Measurements from ENCODE around the gene PSKH1.
"Not testable (repeated sequence)": the region's sequence is repeated elsewhere in the genome, so short reads cannot be mapped to it uniquely, and the experiment has no call there.

The PSKH1 gene

DNA sequence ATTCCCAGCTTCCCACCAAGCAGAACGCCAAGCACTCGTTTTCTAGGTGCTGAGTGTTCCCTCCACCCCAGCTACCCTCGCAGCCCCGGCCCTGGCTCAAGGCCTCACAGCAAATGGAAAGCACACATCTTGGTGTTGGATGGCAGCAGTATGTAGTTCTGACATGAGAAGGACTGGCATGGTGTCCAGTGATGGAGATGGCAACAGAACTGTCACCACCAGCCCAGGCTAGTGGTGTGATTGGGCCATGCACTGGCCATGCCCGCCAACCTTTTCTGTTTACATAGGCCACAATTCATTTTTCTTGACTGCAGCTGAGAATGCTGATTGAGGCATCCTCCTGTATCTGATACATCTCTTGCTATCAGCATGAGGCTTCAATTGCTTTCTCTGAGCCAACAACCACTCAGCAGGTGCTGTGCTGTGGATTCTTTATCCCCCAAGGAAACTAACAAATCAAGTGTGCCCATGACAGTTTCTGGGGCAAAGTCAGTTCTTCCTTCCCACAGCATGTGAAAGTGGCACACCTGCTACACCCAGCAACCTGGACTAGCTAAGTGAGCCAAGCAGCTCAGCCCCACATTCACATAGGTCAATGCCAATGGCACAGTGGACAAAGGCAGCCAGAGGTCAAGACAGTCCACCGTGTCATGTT lies 71.5 kb downstream of the PSKH1 start:
- no peak for DNase-seq

DNA sequence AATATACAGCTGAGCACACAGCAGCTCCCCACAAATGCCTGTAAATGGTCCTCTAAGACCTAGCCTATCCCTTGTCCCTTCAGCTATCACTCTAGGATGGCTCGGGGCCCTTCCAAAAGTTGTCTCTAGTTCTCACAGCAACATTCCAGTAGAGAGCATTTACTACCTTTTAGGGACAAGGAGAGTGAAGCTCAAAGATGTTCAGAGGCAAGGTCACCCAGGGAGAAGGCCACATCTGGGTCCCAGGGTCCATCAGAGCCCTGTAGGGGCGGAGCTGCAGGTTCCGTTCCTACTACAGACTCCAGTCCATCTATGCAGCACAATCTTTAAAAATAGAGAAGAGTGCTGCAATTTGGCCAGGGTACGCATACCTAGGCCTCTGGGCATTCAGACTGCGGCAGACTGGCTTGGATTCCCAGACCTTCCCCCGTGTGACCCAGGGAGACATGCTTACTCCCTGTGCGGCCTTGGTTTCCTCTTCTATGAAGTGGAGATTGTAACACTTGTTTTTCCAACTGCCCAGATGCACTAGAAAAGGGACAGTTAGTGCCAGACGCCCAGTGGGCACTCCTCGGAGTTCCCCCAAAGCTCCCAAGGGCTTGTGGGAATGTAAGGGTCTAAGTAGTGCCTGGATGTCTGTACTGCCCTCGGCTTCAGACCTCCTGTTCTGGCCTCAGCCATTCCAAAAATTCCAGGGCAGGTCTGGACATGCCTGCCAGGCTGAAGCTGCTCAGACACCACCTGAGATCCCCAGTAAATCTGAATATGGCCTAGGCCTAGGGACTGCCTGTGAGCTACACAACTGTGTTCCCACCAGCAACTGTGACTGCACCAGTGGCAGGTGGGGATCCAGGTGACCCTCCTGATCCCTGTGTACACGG lies 72.9 kb downstream of the PSKH1 start:
- no peak for DNase-seq

DNA sequence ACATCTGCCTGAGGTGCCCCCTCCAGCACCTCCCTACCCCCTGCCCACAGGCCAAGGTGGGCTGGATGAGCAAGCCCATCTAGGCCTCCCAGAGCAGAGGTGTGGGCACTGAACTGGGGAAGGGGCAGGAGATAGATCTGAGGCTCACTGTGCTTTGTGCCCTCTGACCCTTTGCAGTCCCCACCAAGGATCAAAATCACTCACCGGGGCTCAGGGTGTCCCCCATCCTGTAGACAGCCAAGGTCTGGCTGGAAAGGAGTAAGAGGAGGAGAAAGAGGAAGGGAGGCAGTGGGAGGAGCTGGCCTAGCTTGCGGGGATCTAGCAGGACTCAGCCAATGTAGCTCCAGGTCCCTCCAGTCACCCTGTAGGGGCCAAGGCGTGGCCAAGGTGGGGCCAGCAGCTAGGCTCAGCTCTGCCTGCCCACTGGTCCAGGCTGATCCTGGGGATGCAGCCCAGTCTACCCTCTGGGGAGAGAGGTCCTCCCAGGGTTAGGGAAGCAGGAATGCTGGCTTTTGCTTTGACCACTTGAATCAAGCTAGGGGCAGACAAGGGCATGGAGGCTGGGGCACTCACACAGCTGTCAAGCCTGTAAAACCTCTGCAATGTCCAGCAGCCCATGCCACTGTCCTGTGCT lies 73.6 kb downstream of the PSKH1 start:
- no peak for DNase-seq

DNA sequence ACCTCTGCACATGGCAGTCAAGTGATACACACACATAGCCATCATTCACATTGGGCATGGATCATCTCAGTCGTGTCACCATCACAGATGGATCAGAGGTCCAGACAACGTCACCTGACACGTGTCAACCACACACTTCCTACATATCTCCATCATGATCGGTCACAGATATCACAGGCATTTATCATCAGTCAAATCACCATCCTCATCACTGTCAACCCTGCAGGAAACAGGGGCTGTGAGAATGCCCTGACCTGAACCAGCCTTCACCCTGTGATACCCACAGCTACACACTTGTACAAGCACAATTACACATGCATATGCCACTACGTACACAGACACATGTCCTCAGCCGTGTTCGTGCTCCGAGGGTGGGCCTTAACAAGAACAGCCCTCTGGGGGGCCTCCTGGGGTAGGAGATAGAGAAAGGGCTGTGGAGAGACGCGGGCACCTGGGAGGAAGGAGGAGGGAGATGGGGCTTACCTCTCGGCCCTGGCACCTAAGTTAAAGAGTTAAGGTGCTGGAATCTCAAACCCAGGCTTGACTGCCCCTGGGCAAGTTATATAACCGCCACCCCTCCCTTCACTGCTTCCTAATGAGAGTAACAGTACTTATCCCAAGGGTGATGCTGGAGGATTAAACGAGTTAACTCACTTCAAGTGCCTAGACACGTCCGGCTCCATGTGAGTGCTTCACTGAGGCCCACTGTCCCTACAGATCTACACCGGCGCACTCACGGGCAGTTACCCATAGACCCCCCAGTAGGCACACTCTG lies 74.3 kb downstream of the PSKH1 start:
- no peak for DNase-seq

DNA sequence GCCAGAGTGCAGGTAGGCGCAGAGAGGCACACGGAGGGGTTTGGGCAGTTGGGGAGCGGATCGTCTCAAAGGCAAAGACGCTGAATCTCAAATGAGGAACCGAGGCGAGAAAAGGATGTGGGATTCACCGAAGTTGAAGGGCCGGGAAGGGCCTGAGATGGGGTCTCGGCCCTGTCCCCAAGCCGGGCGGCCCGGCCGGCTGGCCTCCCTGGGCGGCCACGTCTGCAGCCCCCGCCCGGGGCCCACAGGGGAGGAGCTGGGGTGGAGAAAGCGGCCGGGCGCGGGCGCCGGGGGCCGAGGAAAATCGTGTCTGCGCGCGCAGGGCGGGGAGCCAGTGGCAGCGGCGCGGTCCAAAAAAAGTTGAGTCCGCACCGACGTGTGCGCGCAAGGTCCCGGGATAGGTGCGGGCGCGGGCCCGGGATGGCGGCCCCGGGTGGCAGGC lies 74.9 kb downstream of the PSKH1 start:
- DNase-seq, result no peak

DNA sequence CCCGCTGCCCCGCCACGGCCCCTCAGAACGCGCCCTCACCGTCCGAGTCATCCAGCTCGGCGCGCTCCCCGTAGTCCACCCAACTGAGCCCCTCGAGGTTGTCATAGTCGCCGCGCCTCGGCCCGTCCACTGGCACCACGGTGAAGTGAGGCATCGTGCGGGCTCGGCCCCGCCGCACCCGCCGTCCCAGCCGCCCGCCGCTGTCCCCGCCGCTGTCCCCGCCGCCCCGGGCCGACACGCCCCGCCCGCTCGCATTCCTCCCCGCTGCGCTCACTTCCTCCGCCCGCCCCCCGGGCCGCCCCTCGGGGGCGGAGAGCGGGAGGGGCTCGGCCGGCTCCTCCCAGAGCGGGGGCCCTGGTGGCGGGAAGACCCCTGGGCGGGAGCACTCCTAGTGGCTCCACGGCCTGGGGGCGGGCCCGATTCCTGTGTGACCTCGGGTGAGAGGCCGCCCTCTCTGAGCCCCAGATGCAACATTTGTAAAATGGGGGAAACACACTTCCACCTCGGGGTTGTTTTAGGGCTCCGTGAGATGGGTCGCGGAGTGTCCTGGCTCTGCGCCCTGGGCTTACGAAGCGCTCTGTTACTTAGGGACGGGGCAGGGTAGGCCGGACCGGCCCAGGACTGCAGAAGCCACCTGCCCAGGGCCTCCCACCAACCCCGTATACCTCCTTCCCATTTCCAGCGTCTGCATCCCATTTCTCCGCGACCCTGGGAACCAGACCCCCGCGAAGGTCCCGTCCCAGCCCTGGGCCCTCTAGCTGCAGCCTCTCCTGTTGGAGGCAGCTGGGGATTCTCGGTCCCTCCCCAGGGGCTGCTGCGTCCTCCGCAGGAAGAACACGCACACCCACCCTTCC lies 75.6 kb downstream of the PSKH1 start, which contains the start of gene SLC12A4:
TSS of gene SLC12A4 (minus strand) at position 238 of the 854 bp plus-strand sequence. CDS start at position 154, 84 bp downstream.
- peak; percentile 44 for DNase-seq

DNA sequence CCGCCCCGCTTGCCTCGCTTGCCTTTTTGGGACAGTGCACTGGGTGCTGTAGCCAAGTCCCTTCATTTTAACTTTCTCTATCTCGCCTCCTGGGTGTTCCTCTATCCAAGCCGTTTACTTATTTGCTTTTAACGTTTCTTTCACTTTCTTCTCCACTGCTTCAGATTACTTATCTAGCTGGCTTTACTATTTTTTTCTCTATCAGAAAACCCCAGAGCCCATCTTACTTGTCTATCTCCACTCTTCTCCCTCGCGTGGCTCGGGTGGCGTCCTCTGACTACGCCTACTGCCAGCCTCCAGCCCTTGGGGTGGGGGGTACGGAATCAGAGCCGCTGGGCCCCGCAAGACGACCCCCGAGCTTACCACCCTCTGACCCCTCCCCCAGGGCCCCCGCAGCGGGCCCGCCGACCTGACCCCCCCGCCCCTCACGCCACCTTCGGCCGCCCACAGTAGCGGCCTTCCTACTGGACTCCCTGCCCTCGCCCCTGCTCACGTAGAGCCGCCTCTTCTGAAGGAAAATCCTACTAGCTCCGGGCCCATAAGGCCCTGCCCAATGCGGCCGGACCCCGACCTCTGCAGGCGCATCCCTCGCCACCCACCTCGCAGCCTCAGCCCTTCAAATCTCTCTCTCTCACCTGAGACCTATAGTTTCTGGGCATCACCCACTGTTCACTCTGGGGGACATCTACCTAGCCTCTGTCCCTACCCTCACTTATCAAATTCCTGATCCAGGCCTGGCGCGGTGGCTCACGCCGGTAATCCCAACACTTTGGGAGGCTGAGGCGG lies 76.4 kb downstream of the PSKH1 start:
- no peak for DNase-seq

DNA sequence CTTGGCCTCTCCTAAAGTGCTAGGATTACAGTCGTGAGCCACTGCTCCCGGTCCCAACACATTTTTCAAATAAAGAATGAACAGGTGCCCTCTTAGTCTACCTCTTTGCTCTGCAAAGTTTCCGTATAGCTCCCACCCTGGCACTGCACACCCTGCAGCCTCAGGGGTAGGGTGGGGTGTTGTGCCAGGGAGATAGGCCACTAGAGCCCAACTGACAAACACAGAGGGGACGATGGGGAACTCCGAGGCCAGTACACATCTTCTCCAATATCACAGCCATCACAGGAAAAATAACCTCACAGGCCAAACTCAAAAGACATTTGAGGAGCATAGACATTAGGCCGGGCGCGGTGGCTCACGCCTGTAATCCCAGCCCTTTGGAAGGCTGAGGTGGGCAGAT lies 78.1 kb downstream of the PSKH1 start:
- no peak for DNase-seq

DNA sequence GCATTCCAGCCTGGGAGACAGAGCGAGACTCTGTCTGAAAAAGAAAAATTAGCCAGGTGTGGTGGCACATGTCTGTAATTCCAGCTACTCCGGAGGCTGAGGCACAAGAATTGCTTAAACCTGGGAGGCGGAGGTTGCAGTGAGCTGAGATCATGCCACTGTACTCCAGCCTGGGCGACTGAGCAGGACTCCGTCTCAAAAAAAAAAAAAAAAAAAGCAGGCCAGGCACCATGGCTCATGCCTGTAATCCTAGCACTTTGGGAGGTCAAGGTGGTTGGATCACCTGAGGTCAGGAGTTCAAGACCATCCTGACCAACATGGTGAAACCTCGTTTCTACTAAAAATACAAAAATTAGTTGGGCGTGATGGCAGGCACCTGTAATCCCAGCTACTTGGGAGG lies 79.2 kb downstream of the PSKH1 start:
- not testable (repeated sequence) for DNase-seq

DNA sequence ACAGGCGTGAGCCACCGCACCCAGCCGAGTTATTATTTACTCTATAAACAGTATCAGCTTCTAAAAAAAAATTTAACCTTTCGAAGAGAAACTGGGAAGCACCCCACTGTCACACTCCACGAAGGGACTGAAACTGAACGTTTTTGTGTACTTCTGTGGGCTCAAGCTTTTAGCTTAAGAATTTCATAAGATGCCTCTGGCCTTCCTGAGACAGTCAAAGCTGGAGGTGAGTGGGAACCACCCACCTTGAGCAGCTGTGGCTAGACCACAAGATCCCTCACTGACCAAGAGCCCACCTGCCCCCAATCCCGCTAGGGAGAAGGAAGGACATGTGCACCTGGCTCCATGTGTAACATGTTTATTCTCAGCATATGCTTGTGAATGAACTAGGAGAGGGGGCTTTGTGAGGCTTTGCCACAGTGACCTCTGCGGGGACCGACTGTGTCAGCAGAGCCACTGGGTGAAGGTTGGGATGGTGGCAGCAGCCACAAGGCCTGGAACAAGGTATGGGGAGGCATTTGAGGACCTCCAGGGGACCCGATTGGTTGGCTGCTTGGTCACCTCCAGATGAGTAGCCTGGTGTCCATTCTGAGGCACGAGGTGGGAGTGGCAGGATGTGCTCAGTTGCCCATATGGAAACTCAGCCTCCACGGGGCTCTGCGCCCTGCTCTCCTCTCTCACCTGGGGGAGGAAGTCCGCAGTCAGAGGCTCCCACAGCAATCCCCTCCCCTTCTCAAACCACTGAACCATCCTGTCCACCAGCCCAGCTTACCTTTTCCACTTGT lies 82.5 kb downstream of the PSKH1 start:
- no peak for DNase-seq

DNA sequence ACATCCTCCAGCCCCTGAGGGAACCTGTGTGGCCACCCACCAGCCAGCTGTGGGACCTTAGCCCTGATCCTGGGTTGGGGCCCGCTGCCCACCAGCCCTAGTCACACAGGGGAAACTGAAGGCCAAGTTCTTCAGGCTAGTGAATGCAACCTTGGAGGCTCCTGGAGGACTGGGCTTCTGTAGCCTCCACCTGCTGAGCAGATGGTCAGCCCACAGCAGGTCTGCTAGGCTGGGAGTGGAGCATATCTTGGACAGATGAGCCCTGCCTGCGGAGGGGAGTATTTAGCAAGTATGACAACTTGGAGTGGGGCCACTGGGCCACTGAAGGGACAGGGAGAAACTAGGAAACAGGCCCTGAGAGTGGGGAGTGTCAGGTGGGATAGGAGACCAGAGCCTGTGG lies 83.2 kb downstream of the PSKH1 start:
- no peak for DNase-seq

DNA sequence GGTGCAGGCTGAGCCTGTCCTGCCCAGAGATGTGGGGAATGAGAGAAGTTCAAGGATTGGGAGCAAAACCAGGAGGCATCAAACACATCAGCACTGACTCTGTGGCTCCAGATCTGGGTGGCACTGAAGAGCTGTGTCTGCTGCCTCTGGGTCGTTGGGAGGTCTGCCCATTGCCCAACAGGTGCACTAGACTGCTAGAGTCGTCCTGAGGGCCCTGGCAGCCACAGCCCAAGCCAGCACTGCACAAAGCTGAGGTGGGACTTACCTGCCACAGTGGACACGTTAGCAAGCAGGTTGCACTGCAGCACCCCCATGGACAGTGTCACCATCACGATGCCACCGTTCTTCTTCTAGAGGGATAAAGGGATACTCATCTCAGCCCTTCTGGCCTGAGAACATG lies 84.0 kb downstream of the PSKH1 start:
- DNase-seq, result no peak

DNA sequence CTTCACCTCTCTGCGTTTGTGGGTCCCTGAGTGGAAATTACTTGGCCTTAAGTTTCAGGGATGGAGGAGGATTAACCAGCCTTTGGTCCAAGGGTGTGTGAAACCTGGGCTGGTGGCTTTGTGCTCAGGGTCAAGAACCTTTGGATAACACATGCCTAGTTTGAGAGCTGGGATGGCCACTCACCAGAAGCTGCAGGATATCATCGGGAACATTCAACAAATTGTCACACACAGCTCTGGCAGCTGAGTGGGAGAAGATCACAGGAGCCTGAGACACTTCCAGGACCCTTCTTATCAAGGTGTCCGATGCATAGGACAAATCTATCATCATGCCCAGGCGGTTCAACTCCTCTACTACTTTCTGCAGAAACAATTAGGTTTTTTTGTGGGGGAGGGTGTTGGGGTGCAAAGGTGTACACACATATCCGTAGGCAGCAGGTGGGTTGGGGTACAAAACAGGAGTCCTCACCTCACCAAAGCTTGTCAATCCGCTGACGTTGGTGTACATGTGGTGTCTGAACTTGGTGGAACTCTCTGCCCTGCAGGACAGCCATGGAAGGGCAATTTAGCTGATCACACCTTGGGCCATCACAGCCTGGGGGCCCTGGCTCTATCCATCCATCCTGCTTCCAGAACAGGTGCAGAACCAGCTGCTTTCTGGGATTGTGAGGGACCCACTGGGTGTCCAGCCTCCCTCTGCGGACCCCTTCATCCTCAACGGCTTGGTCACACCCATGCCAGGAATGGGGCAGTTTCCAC lies 84.6 kb downstream of the PSKH1 start:
- no peak for DNase-seq

Data from GDM1 (cell line).